ENCODE results near the gene LCN1. TPM values are rescaled to one million over a fixed set of nuclear protein-coding genes. Genes with fewer than 3 reads are reported as not detected.
A peak's percentile ranks its signal among the peaks of the same experiment; 100 is the strongest.

The LCN1 gene
- total and polyA plus RNA-seq, 2 of the 8 experiments (the other 6 are each of a cell fraction or from before 2014, with no cell fraction given): not detected

DNA sequence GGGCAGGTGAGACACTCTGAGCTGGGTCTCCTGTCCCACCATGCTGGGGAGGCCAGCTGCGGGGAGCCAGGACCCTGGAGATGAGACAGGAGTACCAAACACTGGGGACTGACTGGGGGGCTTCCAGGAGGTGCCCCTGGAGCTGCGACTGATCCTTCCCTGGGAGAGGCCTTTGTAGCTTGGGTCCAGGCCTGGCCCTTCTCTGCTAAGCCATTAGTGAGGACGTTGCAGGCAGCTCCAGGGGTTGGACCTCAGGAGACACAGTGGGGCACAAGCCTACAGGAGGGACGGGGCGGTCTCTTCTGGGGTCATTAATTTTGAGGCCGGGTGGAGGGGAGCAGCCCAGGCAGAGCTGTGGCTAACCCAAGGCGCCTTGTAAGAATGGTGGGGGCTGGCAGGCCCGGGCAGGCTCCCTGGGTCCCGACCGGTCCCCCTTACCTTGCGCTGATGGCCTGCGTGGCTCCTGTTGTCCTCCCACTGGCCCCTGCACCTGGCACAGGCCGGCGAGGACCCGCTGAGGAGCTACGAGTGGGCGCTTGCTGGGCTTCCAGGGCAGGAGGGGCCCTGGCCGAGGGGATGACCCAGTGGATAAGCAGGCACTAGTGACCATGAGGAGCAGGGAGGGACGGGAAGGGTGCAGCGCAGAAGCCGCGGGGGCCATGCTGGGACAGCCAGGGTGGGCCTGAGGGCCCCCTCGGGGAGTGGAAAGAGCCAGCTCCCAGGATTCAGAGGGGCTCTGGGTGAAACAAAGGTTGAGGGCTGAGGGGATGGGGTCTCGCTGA, 15.6 kb upstream of the LCN1 start:
- H2BK120ac ChIP-seq (replicated peaks; ENCODE audit: low read depth, low read length): no peak overlapping the region
- CTCF ChIA-PET (ENCODE audit: partially characterized antibody): interaction anchor here (0.6 to 2.4 kb wide), 26 partner anchors 9 to 431 kb away, joined by 3 to 14 read pairs (median 4); no protein-coding TSS in a partner anchor
- 82% methylated on average over 20 of the region's 24 CpGs; no CpG with 5 or more reads in 1 of the 2 experiments for WGBS, 2 experiments (ENCODE audit: extremely low coverage in 1 of 2, insufficient coverage in 1 of 2, insufficient read length in 1 of 2, insufficient replicate concordance in 2 of 2, low coverage in 1 of 2, low lambda C conversion rate in 2 of 2, missing lambda C conversion rate in 1 of 2)
- no peak overlapping the region for H3K4me3 ChIP-seq (ENCODE audit: extremely low read depth in 1 of 4, insufficient read depth in 2 of 4, low read depth in 3 of 4, low read length in 4 of 4)
- POLR2A ChIA-PET (ENCODE audit: partially characterized antibody): interaction anchor here (0.6 to 2.8 kb wide), 7 partner anchors 14 to 177 kb away, joined by 3 to 10 read pairs (median 5); no protein-coding TSS in a partner anchor
- no peak overlapping the region for H4K5ac ChIP-seq (ENCODE audit: insufficient read length, low read depth, low read length)
- DNase-seq (ENCODE audit: low read depth in 1 of 2, low spot score in 2 of 2) (no peak), FAIRE-seq (no peak)
- H2AFZ ChIP-seq (ENCODE audit: low read length): no peak overlapping the region
- no peak overlapping the region for H3K56ac ChIP-seq (replicated peaks; ENCODE audit: insufficient read length, low read depth, low read length)
- no peak overlapping the region for H2BK20ac ChIP-seq (ENCODE audit: low read length)
- H2BK15ac ChIP-seq (ENCODE audit: low read length): no peak overlapping the region
- H3K9ac ChIP-seq (replicated peaks in 1 of 4; ENCODE audit: extremely low read depth in 1 of 4, low read depth in 3 of 4, low read length in 3 of 4): no peak overlapping the region
- no peaks in the 10 kb centered on the region for H3K9me3 ChIP-seq (ENCODE audit: insufficient read depth in 2 of 2, low read depth in 1 of 2, low read length in 1 of 2)
- no peak overlapping the region for H2AK5ac ChIP-seq (ENCODE audit: low read depth, low read length)
- H3K23me2 ChIP-seq (ENCODE audit: low read depth, low read length): no peaks in the 10 kb centered on the region; the same call in 1 of the 2 replicates
- TF ChIP-seq TAF7 (optimal IDR thresholded peaks at IDR 0.05; ENCODE audit: borderline replicate concordance, low read depth, low read length) (no peak), FOSL1 (IDR thresholded peaks at IDR 0.05; ENCODE audit: insufficient read depth, low read depth, low read length) (no peak), CHD2 (IDR thresholded peaks at IDR 0.05; ENCODE audit: low read length) (no peak), POLR2AphosphoS5 (IDR thresholded peaks at IDR 0.05; ENCODE audit: low read depth, low read length) (peak; percentile 5; the same call in 1 of the 2 replicates)
- no peak overlapping the region for H3K14ac ChIP-seq (ENCODE audit: insufficient read length)
- H3K4me1 ChIP-seq (replicated peaks in 1 of 4; ENCODE audit: control insufficient read depth in 3 of 4, insufficient read depth in 4 of 4, low read length in 3 of 4): peaks cover 0 to 14% (median 7%) of the 10 kb centered on the region in 4 experiments; a peak in 5 of 7 replicates
- no peak overlapping the region for H3K23ac ChIP-seq (ENCODE audit: insufficient read length)
- H4K8ac ChIP-seq (ENCODE audit: extremely low read depth, insufficient read depth, low read length): no peak overlapping the region
- H3K36me3 ChIP-seq (ENCODE audit: control insufficient read depth in 2 of 4, insufficient read depth in 4 of 4, low read length in 3 of 4): peaks cover 8 to 30% (median 20%) of the 10 kb centered on the region in 4 experiments; a peak in 7 of 8 replicates
- H3K4me2 ChIP-seq (ENCODE audit: insufficient read depth in 1 of 2, low read depth in 2 of 2, low read length in 2 of 2): no peak overlapping the region
- no peak overlapping the region for H2BK5ac ChIP-seq (ENCODE audit: low read depth, low read length)
- H3K18ac ChIP-seq (ENCODE audit: extremely low read depth, low read length): no peak overlapping the region
- no peaks in the 10 kb centered on the region for H3K27me3 ChIP-seq (replicated peaks in 1 of 4; ENCODE audit: control insufficient read depth in 3 of 4, extremely low read depth in 1 of 4, insufficient read depth in 3 of 4, low read length in 3 of 4)
- no peak overlapping the region for H3K27ac ChIP-seq (ENCODE audit: low read depth, low read length)
- 0 out of 2 replicates have a peak, but pooled peaks cover 3% of the 10 kb centered on the region for H3K79me1 ChIP-seq (ENCODE audit: low read depth, low read length)
- no peak overlapping the region for H2BK12ac ChIP-seq (ENCODE audit: low read depth, low read length)
- peaks cover 0 to 16% of the 10 kb centered on the region in 2 experiments; a peak in 2 of 4 replicates for H3K79me2 ChIP-seq (ENCODE audit: control insufficient read depth in 1 of 2, insufficient read depth in 2 of 2, low read length in 2 of 2)
- H4K91ac ChIP-seq (replicated peaks; ENCODE audit: insufficient read length, low read length): no peak overlapping the region
- peaks cover 15 to 18% of the 10 kb centered on the region in 2 experiments for H4K20me1 ChIP-seq (replicated peaks in 1 of 2; ENCODE audit: control insufficient read depth in 1 of 2, insufficient read depth in 2 of 2, low read length in 2 of 2)
- H3K4ac ChIP-seq (replicated peaks; ENCODE audit: insufficient read length, low read depth, low read length): no peak overlapping the region

All from H1 (cell line).